GM23338 (cell line): Measurements from ENCODE around the gene RAB8B. TPM values are rescaled to one million over a fixed set of nuclear protein-coding genes. Genes with fewer than 3 reads are reported as not detected.

Experiments used
- ATAC-seq: fragments of 200-7000 bp; cut with Tn5 transposase; 3 replicates; pipeline ENCODE4 v1.9.1; 2020
- DNase-seq: peaks from one replicate; pipeline ENCODE4 v3.0.0-alpha.2; 2015; ENCODE audit warnings: low spot score
- H2AFZ ChIP-seq: fragments of 200-600 bp; sonication (generic); 2 replicates; pipeline ENCODE4 v1.8.0; 2016; ENCODE audit warnings: antibody characterized with exemption, mild to moderate bottlenecking, moderate library complexity
- H3F3A ChIP-seq: fragments of 200-600 bp; sonication (generic); replicated peaks from 2 replicates; pipeline ENCODE4 v1.8.0; 2017; ENCODE audit warnings: antibody characterized with exemption, mixed run types, low read depth
- H3K27ac ChIP-seq: fragments of 200-600 bp; sonication (generic); 2 replicates; pipeline ENCODE4 v1.6.1; 2016; ENCODE audit warnings: low read depth
- H3K27me3 ChIP-seq: fragments of 200-600 bp; sonication (generic); 2 replicates; pipeline ENCODE4 v1.8.0; 2016; ENCODE audit warnings: mild to moderate bottlenecking, mixed run types, moderate library complexity; ENCODE audit not compliant: insufficient read depth
- H3K36me3 ChIP-seq: fragments of 200-600 bp; sonication (generic); 2 replicates; pipeline ENCODE4 v1.8.0; 2016; ENCODE audit warnings: mild to moderate bottlenecking; ENCODE audit not compliant: insufficient read depth
- H3K4me1 ChIP-seq: fragments of 200-600 bp; sonication (generic); 2 replicates; pipeline ENCODE4 v1.8.0; 2016; ENCODE audit warnings: mild to moderate bottlenecking, moderate library complexity; ENCODE audit not compliant: insufficient read depth
- H3K4me2 ChIP-seq: fragments of 200-600 bp; sonication (generic); 2 replicates; pipeline ENCODE4 v1.7.1; 2017; ENCODE audit warnings: mixed run types
- H3K4me3 ChIP-seq: fragments of 200-600 bp; sonication (generic); 2 replicates; pipeline ENCODE4 v1.6.1; 2016; ENCODE audit warnings: mixed run types
- H3K79me2 ChIP-seq: fragments of 200-600 bp; sonication (generic); replicated peaks from 2 replicates; pipeline ENCODE4 v1.8.0; 2017; ENCODE audit warnings: mild to moderate bottlenecking; ENCODE audit not compliant: insufficient read depth
- H3K9me2 ChIP-seq: fragments of 200-600 bp; sonication (generic); 2 replicates; pipeline ENCODE4 v1.8.0; 2017; ENCODE audit not compliant: insufficient read depth
- H4K20me1 ChIP-seq: fragments of 200-600 bp; sonication (generic); replicated peaks from 2 replicates; pipeline ENCODE4 v1.8.0; 2017; ENCODE audit warnings: mild to moderate bottlenecking; ENCODE audit not compliant: insufficient read depth
- H3K27ac Mint-ChIP-seq: 2 replicates; pipeline ENCODE4 v1.8.0; 2020; ENCODE audit warnings: inconsistent platforms, mild to moderate bottlenecking, moderate library complexity, mixed read lengths
- H3K27me3 Mint-ChIP-seq: 3 replicates; pipeline ENCODE4 v1.8.0; 2022; ENCODE audit warnings: low read depth, mild to moderate bottlenecking, moderate library complexity, mixed read lengths, inconsistent platforms; ENCODE audit not compliant: insufficient read depth, poor library complexity
- H3K36me3 Mint-ChIP-seq: 3 replicates; pipeline ENCODE4 v1.8.0; 2021; ENCODE audit warnings: low read depth, mild to moderate bottlenecking, inconsistent platforms, moderate library complexity, mixed read lengths
- H3K4me1 Mint-ChIP-seq: 3 replicates; pipeline ENCODE4 v1.8.0; 2020; ENCODE audit warnings: mild to moderate bottlenecking, inconsistent platforms, mixed read lengths
- H3K4me3 Mint-ChIP-seq: 3 replicates; pipeline ENCODE4 v1.8.0; 2021; ENCODE audit warnings: moderate library complexity, mild to moderate bottlenecking, inconsistent platforms, mixed read lengths
- H3K9me3 Mint-ChIP-seq: 3 replicates; pipeline ENCODE4 v1.8.0; 2020; ENCODE audit warnings: moderate library complexity, mild to moderate bottlenecking, inconsistent platforms, mixed read lengths
- CREB1 ChIP-seq: fragments of 250-450 bp; sonication (Bioruptor Pico); IDR thresholded peaks from 2 replicates; pipeline ENCODE4 v1.5.0; 2020; ENCODE audit warnings: low read depth, mild to moderate bottlenecking, moderate library complexity
- CTCF ChIP-seq, 2 experiments: fragments of 200-600 bp in 1 of 2; sonication (generic) in 1 of 2; conservative IDR thresholded peaks; 2 replicates each; pipeline versions ENCODE4 v1.5.1 to v1.6.1; 2016 to 2017; ENCODE audit warnings: antibody characterized with exemption in 2 of 2, low read depth in 2 of 2, mild to moderate bottlenecking in 2 of 2, moderate library complexity in 1 of 2
- ETS1 ChIP-seq: IDR thresholded peaks from 2 replicates; pipeline ENCODE4 v1.6.1; 2016; ENCODE audit warnings: antibody characterized with exemption
- EZH2 ChIP-seq: fragments of 200-600 bp; sonication (generic); IDR thresholded peaks from one replicate; pipeline ENCODE4 v1.8.0; 2017; ENCODE audit warnings: antibody characterized with exemption, mild to moderate bottlenecking, low read depth; ENCODE audit not compliant: unreplicated experiment
- EZH2phosphoT487 ChIP-seq: fragments of 200-600 bp; sonication (generic); IDR thresholded peaks from one replicate; pipeline ENCODE4 v1.8.1; 2018; ENCODE audit warnings: antibody characterized with exemption; ENCODE audit not compliant: unreplicated experiment
- JUNB ChIP-seq: IDR thresholded peaks from one replicate; pipeline ENCODE4 v1.6.1; 2016; ENCODE audit warnings: antibody characterized with exemption; ENCODE audit not compliant: unreplicated experiment
- NANOG ChIP-seq: IDR thresholded peaks from 2 replicates; pipeline ENCODE4 v1.6.1; 2016; ENCODE audit warnings: antibody characterized with exemption, borderline replicate concordance
- POLR2AphosphoS5 ChIP-seq: IDR thresholded peaks from 2 replicates; pipeline ENCODE4 v1.6.1; 2016; ENCODE audit warnings: antibody characterized with exemption, low read depth
- REST ChIP-seq: IDR thresholded peaks from one replicate; pipeline ENCODE4 v1.6.1; 2018; ENCODE audit warnings: antibody characterized with exemption; ENCODE audit not compliant: unreplicated experiment
- STAT1 ChIP-seq: IDR thresholded peaks from one replicate; pipeline ENCODE4 v1.6.1; 2016; ENCODE audit warnings: antibody characterized with exemption; ENCODE audit not compliant: unreplicated experiment
- ZNF114 ChIP-seq: fragments of 250-450 bp; sonication (Bioruptor Pico); IDR thresholded peaks from 2 replicates; pipeline ENCODE4 v1.5.0; 2020; ENCODE audit warnings: mild to moderate bottlenecking, moderate library complexity
- ZNF331 ChIP-seq: fragments of 250-450 bp; sonication (Bioruptor Pico); IDR thresholded peaks from 2 replicates; pipeline ENCODE4 v1.5.0; 2020; ENCODE audit warnings: low read depth, mild to moderate bottlenecking, moderate library complexity
- ZNF462 ChIP-seq: fragments of 250-450 bp; sonication (Bioruptor Pico); IDR thresholded peaks from 2 replicates; pipeline ENCODE4 v1.5.0; 2020; ENCODE audit warnings: mild to moderate bottlenecking, moderate library complexity
- polyA plus RNA-seq: library from polyadenylated mRNA; unstranded; fragments of >200 nt; fragmentation: Nextera tagmentation; extraction: Ambion mirVana; gene quantifications from 2 replicates; pipeline ENCODE4 v1.2.1, GENCODE V29; 2016
- total RNA-seq: library from RNA; depleted of rRNA; stranded (reverse); fragments of >200 nt; shearing (Covaris generic); gene quantifications from 2 replicates; pipeline ENCODE4 v1.2.3, GENCODE V29; 2014

The RAB8B gene
- total and polyA plus RNA-seq, 2 experiments from 2014 or later = 23.2 to 41.7 TPM

GRCh38 chr15:63291507-63291906, 102.1 kb downstream of the RAB8B start:
- H3K27ac Mint-ChIP-seq = no peak overlapping the region

More at GRCh38 chr15:63291507-63291906, 102.1 kb downstream of the RAB8B start:
- Histone ChIP-seq H3K9me2 (no peaks in the 10 kb centered on the region), H3K27ac (no peak overlapping the region), H3K79me2 (no peaks in the 10 kb centered on the region), H2AFZ (no peak overlapping the region), H3F3A (no peaks in the 10 kb centered on the region), H3K27me3 (no peaks in the 10 kb centered on the region), H3K4me1 (no peaks in the 10 kb centered on the region), H3K36me3 (no peaks in the 10 kb centered on the region), H3K4me3 (no peak overlapping the region), H3K4me2 (no peak overlapping the region), H4K20me1 (no peaks in the 10 kb centered on the region)
- Mint-ChIP-seq H3K4me1 (peaks cover 6% of the 10 kb centered on the region; the same call in 2 of the 3 replicates), H3K9me3 (no peaks in the 10 kb centered on the region; the same call in 2 of the 3 replicates), H3K36me3 (peaks cover 14% of the 10 kb centered on the region; the same call in 2 of the 3 replicates), H3K27me3 (no peaks in the 10 kb centered on the region), H3K4me3 (no peak overlapping the region)
- DNase-seq = no peak
- ATAC-seq = no peak
- TF ChIP-seq CREB1 (CRISPR knock-in tag) (no peak), EZH2phosphoT487 (no peak), ZNF331 (CRISPR knock-in tag) (no peak), ZNF462 (CRISPR knock-in tag) (no peak), REST (no peak), POLR2AphosphoS5 (no peak), ETS1 (no peak), EZH2 (no peak), ZNF114 (no peak), NANOG (no peak), STAT1 (no peak), CTCF (conservative IDR thresholded peaks at IDR 0.05; ENCODE audit: low read depth in 2 of 2) (no peak), JUNB (no peak)
